ENCODE measurements around the gene FZR1.

DNA sequence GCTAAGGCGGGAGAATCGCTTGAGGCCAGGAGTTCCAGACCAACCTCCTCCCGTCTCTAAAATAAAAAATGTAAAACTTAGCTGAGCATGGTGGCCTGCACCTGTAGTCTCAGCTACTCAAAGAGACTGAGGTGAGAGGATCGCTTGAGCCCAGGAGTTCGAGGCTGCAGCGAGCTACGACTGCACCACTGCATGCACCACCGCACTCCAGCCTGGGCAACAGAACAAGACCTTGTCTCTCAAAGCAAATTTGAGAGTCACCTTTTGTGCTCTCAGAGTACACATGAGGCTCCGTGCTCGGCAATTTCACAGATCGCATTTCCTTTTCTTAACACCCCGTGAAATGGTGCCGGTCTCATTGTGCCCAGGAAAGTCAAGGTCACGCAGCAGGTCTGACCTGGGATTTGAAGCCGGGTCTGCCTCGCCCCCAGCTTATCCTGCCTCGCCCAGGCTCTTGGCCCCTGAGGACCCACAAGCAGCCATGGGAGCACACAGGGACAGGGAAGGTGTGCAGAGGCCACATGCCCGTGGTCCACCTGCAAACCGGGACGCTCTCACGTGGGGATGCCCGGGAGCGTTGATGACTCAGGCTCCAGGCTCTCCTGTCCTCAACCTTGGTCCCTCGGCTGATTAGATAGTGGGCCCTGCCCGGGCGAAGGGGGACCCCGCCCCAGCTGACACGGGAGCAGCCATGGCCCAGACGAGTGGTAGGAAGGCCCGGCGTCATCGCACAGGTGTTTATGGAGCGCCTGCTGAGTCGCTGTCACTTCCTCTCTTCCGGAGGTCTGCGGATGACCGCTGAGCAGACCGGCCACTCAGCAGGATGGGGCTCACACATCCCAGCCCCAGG lies 24.6 kb upstream of the FZR1 start:
- no peak for TF ChIP-seq CTCF (IDR thresholded peaks at IDR 0.05)
- no peak for TF ChIP-seq POLR2A (IDR thresholded peaks at IDR 0.05)
